Endothelial cell (in vitro differentiated cells): ENCODE results near the gene EVA1B. TPM values are rescaled to one million over a fixed set of nuclear protein-coding genes. Genes with fewer than 3 reads are reported as not detected.
A peak's percentile ranks its signal among the peaks of the same experiment; 100 is the strongest.

Experiments used
- DNase-seq: peaks from one replicate; pipeline ENCODE4 v3.0.0; 2021; ENCODE audit warnings: low spot score
- H3K27ac Mint-ChIP-seq: one replicate; pipeline ENCODE4 v1.8.0; 2021; ENCODE audit warnings: mixed read lengths, inconsistent platforms; ENCODE audit not compliant: unreplicated experiment
- H3K27me3 Mint-ChIP-seq: one replicate; pipeline ENCODE4 v1.8.0; 2021; ENCODE audit warnings: mild to moderate bottlenecking, moderate library complexity, mixed read lengths, inconsistent platforms; ENCODE audit not compliant: unreplicated experiment
- H3K36me3 Mint-ChIP-seq: one replicate; pipeline ENCODE4 v1.8.0; 2021; ENCODE audit warnings: mild to moderate bottlenecking, low read depth, mixed read lengths, inconsistent platforms; ENCODE audit not compliant: unreplicated experiment
- H3K4me1 Mint-ChIP-seq: one replicate; pipeline ENCODE4 v1.8.0; 2021; ENCODE audit warnings: mild to moderate bottlenecking, mixed read lengths, inconsistent platforms; ENCODE audit not compliant: unreplicated experiment
- H3K4me3 Mint-ChIP-seq: one replicate; pipeline ENCODE4 v1.8.0; 2021; ENCODE audit warnings: mild to moderate bottlenecking, mixed read lengths, inconsistent platforms; ENCODE audit not compliant: unreplicated experiment
- H3K9me3 Mint-ChIP-seq: one replicate; pipeline ENCODE4 v1.8.0; 2021; ENCODE audit warnings: mixed read lengths, inconsistent platforms; ENCODE audit not compliant: unreplicated experiment
- CTCF ChIP-seq: fragments of 200-600 bp; sonication (generic); IDR thresholded peaks from one replicate; pipeline ENCODE4 v1.5.0; 2021; ENCODE audit warnings: antibody characterized with exemption; ENCODE audit not compliant: unreplicated experiment
- total RNA-seq: library from RNA; stranded (reverse); fragmentation: NEBNext Ultra II Directional; extraction: Animal tissue kit (Norgen Biotek cat#: 25700); gene quantifications from one replicate; pipeline ENCODE4 v1.2.1, GENCODE V29; 2021; ENCODE audit not compliant: unreplicated experiment

EVA1B gene
- total RNA-seq, 1 donor from 2014 or later = 87.9 TPM

DNA sequence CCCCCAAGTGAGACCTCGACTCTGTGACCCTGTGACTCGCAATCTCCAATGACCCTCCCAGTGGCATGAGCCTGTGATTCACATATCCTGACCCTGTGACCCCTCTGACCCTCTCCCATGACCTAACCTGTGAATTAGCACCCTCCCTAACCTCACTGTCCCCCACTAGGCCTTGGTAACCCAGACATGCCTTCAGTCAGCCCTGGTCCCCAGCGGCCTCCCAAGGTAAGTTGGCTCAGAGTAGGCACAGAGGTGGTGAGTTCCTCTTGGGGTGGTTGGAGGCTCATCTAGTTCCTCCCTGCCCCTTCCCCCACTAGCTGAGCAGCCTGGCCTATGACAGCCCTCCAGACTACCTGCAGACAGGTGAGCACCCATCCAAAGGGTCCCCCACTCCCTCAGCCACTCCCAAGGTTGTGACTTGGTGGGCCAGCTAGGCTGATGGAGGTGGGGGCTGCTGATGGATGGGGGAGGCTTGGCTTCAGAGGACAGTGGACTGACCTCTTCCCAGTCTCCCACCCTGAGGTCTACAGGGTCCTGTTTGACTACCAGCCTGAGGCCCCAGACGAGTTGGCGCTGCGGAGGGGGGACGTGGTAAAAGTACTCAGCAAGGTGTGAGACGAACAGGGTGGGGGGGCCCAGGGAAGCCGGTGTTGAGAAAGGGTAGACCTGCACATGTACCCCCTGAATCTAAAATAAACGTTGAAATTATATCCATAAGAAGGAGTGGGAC lies 15.7 kb downstream of the EVA1B start:
- no peaks in the 10 kb centered on the region for H3K9me3 Mint-ChIP-seq
- peaks cover 21% of the 10 kb centered on the region for H3K36me3 Mint-ChIP-seq
- no peak for TF ChIP-seq CTCF
- H3K4me1 Mint-ChIP-seq = peaks cover 12% of the 10 kb centered on the region
- peaks cover 8% of the 10 kb centered on the region for H3K27me3 Mint-ChIP-seq
- no peak for DNase-seq
- H3K27ac Mint-ChIP-seq = no peak overlapping the region
- H3K4me3 Mint-ChIP-seq = peak overlapping the region; percentile 92

- Mint-ChIP-seq H3K4me1 (peaks cover 12% of the 10 kb centered on the region), H3K4me3 (peak overlapping the region; percentile 92), H3K27me3 (peaks cover 8% of the 10 kb centered on the region), H3K9me3 (no peaks in the 10 kb centered on the region), H3K27ac (no peak overlapping the region), H3K36me3 (peaks cover 24% of the 10 kb centered on the region)
- no peak for TF ChIP-seq CTCF
- peak; percentile 91 for DNase-seq
Measured at GRCh38 chr1:36306902-36307456, 16.5 kb downstream of the EVA1B start.

DNA sequence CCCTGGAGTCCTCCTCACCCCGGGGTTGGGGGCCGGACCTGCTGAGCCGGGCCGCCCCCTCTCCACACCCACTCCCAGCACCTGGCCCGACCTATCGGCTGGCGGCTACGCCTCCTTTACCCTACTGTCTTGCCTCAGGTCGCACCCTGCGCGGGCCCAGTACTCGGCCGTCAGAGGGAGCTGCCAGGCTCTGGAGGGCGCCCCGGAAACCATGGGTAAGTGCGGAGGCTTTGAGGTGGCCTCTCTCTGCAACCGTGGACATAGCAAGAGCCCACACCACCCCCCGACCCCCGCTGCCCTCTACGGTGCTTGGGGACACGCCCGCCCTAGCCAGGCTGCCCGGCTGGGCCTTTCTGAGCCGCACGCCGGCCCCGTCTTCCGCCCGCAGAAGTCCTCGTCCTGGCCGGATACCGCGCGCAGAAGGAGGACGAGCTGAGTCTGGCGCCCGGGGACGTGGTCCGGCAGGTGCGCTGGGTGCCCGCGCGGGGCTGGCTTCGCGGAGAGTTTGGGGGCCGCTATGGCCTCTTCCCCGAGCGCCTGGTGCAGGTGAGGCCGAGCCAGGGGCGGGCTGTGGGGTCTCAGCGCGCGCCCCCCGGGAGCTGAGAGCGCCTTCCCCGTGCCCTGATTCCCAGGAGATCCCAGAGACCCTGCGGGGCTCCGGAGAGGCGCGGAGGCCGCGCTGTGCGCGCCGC lies 17.1 kb downstream of the EVA1B start, which contains the start of gene SH3D21:
SH3D21 (plus strand) TSS at position 159 of the 692 bp plus-strand sequence; CDS start at position 212, 53 bp downstream.
- peaks cover 8% of the 10 kb centered on the region for H3K27me3 Mint-ChIP-seq
- peaks cover 12% of the 10 kb centered on the region for H3K4me1 Mint-ChIP-seq
- H3K4me3 Mint-ChIP-seq = peak within 1 kb of the TSS; percentile 92
- H3K36me3 Mint-ChIP-seq = peaks cover 26% of the 10 kb centered on the region
- DNase-seq = peak; percentile 56
- no peak within 1 kb of the TSS for H3K27ac Mint-ChIP-seq
- no peak for TF ChIP-seq CTCF
- H3K9me3 Mint-ChIP-seq = no peaks in the 10 kb centered on the region

DNA sequence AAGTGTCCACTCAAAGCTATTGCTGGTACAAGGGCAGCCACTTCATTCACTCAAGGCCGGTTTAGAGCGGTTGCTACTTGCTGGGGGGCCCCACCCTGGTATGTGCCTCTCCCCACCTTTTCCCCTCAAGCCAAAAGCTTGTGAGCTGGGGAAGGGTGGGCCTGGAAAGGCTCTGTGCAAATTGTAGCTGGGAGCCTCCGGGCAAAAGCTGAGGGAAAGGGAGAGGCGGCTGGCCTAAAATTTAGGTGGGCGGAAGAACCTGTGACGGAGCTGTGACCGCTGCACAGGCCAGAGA lies 17.6 kb downstream of the EVA1B start:
- Mint-ChIP-seq H3K4me1 (peaks cover 12% of the 10 kb centered on the region), H3K4me3 (no peak overlapping the region), H3K9me3 (no peaks in the 10 kb centered on the region), H3K27me3 (peaks cover 8% of the 10 kb centered on the region), H3K27ac (no peak overlapping the region), H3K36me3 (peaks cover 30% of the 10 kb centered on the region)
- no peak for DNase-seq
- no peak for TF ChIP-seq CTCF
